Lower lobe of right lung (tissue), 2 donors: ENCODE results near the gene CHST8. TPM values are rescaled to one million over a fixed set of nuclear protein-coding genes. Genes with fewer than 3 reads are reported as not detected.

Source experiments
- ATAC-seq, 2 donors: fragments of 200-7000 bp; cut with Tn5 transposase; one replicate each; pipeline ENCODE4 v1.9.1; 2020 to 2022; ENCODE audit warnings: mild to moderate bottlenecking in 2 of 2, moderate library complexity in 2 of 2
- DNase-seq: peaks from one replicate; pipeline ENCODE4 v3.0.0-alpha.2; 2020
- H3K27ac ChIP-seq: fragments of 200-600 bp; one replicate; pipeline ENCODE4 v1.8.0; 2022
- H3K27me3 ChIP-seq: fragments of 200-600 bp; one replicate; pipeline ENCODE4 v1.8.0; 2022; ENCODE audit warnings: low read depth
- H3K36me3 ChIP-seq: fragments of 200-600 bp; one replicate; pipeline ENCODE4 v1.8.0; 2022; ENCODE audit warnings: mild to moderate bottlenecking
- H3K4me1 ChIP-seq: fragments of 200-600 bp; one replicate; pipeline ENCODE4 v1.8.0; 2022
- H3K4me3 ChIP-seq: fragments of 200-600 bp; one replicate; pipeline ENCODE4 v1.8.0; 2022; ENCODE audit warnings: mild to moderate bottlenecking
- H3K9me3 ChIP-seq: fragments of 200-600 bp; one replicate; pipeline ENCODE4 v1.8.0; 2022
- intact Hi-C: fragments of 100-400 bp; cut with DNase I; formaldehyde crosslinking; loops from one replicate; pipeline ENCODE4 v1.11.0; 2022
- total RNA-seq: library from RNA; stranded (reverse); fragmentation: NEBNext Ultra II Directional; extraction: Animal tissue kit (Norgen Biotek cat#: 25700); gene quantifications from one replicate; pipeline ENCODE4 v1.2.1, GENCODE V29; 2021
- TF ChIP-seq, protein P1 (sequence below): fragments of 200-600 bp; IDR thresholded peaks from one replicate; pipeline ENCODE4 v1.8.0; 2022; ENCODE audit warnings: antibody characterized with exemption, mild to moderate bottlenecking
- donor health status: DM: no; HTN: yes; CAD: no; lungs with severe emphysema.

CHST8 gene
- total RNA-seq, 1 donor from 2014 or later, result not detected

- TF ChIP-seq, protein P1, sequence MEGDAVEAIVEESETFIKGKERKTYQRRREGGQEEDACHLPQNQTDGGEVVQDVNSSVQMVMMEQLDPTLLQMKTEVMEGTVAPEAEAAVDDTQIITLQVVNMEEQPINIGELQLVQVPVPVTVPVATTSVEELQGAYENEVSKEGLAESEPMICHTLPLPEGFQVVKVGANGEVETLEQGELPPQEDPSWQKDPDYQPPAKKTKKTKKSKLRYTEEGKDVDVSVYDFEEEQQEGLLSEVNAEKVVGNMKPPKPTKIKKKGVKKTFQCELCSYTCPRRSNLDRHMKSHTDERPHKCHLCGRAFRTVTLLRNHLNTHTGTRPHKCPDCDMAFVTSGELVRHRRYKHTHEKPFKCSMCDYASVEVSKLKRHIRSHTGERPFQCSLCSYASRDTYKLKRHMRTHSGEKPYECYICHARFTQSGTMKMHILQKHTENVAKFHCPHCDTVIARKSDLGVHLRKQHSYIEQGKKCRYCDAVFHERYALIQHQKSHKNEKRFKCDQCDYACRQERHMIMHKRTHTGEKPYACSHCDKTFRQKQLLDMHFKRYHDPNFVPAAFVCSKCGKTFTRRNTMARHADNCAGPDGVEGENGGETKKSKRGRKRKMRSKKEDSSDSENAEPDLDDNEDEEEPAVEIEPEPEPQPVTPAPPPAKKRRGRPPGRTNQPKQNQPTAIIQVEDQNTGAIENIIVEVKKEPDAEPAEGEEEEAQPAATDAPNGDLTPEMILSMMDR, result no peak
- no peaks in the 10 kb centered on the region for H3K9me3 ChIP-seq
- no peak overlapping the region for H3K4me3 ChIP-seq
- intact Hi-C loops, result no loop called here
- H3K4me1 ChIP-seq, result peaks cover 3% of the 10 kb centered on the region
- DNase-seq (no peak), ATAC-seq (no peak)
- no peaks in the 10 kb centered on the region for H3K36me3 ChIP-seq
- peaks cover 8% of the 10 kb centered on the region for H3K27me3 ChIP-seq
- H3K27ac ChIP-seq, result no peak overlapping the region
Measured at GRCh38 chr19:33789344-33789743, 167.6 kb downstream of the CHST8 start.

GRCh38 chr19:33794683-33795369, 173.1 kb downstream of the CHST8 start:
- TF ChIP-seq, protein P1, result no peak
- H3K4me3 ChIP-seq, result peak overlapping the region; percentile 76
- peaks cover 15% of the 10 kb centered on the region for H3K27me3 ChIP-seq
- H3K9me3 ChIP-seq, result no peaks in the 10 kb centered on the region
- DNase-seq (no peak), ATAC-seq (no peak)
- H3K4me1 ChIP-seq, result peaks cover 12% of the 10 kb centered on the region
- no peaks in the 10 kb centered on the region for H3K36me3 ChIP-seq
- intact Hi-C loops, result no loop called here
- peak overlapping the region; percentile 91 for H3K27ac ChIP-seq

- Histone ChIP-seq H3K27ac (peak overlapping the region; percentile 91), H3K36me3 (peaks cover 5% of the 10 kb centered on the region), H3K9me3 (no peaks in the 10 kb centered on the region), H3K4me3 (peak overlapping the region; percentile 76), H3K27me3 (peaks cover 15% of the 10 kb centered on the region), H3K4me1 (peaks cover 12% of the 10 kb centered on the region)
- ATAC-seq (peak; percentile 88 to 90), DNase-seq (peak; percentile 86)
- intact Hi-C loops, result no loop called here
- TF ChIP-seq, protein P1, result peak; percentile 76
Measured at GRCh38 chr19:33795370-33796163, 173.8 kb downstream of the CHST8 start.

- peaks cover 15% of the 10 kb centered on the region for H3K27me3 ChIP-seq
- H3K27ac ChIP-seq, result peak within 1 kb of the TSS; percentile 91
- peaks cover 12% of the 10 kb centered on the region for H3K4me1 ChIP-seq
- intact Hi-C loops, result no loop called here
- peaks cover 13% of the 10 kb centered on the region for H3K36me3 ChIP-seq
- TF ChIP-seq, protein P1, result no peak
- DNase-seq (peak; percentile 67), ATAC-seq (peak; percentile 37 to 42)
- H3K4me3 ChIP-seq, result peak within 1 kb of the TSS; percentile 76
- no peaks in the 10 kb centered on the region for H3K9me3 ChIP-seq
Measured at GRCh38 chr19:33796164-33796875, 174.6 kb downstream of the CHST8 start, which contains the start of gene KCTD15. TSS of gene KCTD15 (plus strand) at chr19:33796870. CDS start at chr19:33800455, 3,585 bp downstream.
